ENCODE measurements around the gene SUCLG2.

DNA sequence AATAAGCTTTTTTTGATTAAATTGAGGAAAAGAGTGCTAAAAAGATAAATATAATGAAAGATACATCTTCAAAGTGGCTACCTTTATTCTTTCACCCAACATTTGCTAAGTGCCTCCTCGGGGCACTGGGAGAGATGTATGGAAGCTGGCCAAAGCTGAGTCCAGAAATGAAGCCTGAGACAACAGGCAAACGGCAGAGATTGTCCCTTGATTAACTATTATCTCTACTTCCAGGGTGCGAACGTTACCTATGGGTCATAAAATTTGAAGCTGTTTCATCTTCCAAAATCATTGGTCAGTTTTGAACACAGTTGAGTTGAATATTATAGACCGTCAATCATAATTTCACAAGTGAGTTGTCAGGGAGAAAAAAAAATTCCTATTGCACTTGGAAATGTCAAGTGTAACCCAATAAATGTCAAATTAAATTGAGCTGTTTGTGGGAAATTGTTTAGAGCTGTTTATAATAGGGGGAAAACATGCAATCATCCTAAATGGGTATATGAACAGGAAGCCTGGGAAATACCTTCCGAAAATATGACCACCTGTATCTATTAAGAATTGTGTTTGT is 73.9 kb downstream of the SUCLG2 start:
- TF ChIP-seq, protein P1, sequence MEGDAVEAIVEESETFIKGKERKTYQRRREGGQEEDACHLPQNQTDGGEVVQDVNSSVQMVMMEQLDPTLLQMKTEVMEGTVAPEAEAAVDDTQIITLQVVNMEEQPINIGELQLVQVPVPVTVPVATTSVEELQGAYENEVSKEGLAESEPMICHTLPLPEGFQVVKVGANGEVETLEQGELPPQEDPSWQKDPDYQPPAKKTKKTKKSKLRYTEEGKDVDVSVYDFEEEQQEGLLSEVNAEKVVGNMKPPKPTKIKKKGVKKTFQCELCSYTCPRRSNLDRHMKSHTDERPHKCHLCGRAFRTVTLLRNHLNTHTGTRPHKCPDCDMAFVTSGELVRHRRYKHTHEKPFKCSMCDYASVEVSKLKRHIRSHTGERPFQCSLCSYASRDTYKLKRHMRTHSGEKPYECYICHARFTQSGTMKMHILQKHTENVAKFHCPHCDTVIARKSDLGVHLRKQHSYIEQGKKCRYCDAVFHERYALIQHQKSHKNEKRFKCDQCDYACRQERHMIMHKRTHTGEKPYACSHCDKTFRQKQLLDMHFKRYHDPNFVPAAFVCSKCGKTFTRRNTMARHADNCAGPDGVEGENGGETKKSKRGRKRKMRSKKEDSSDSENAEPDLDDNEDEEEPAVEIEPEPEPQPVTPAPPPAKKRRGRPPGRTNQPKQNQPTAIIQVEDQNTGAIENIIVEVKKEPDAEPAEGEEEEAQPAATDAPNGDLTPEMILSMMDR (IDR thresholded peaks at IDR 0.05), result no peak
- TF ChIP-seq POLR2A (IDR thresholded peaks at IDR 0.05) (no peak), POLR2AphosphoS5 (IDR thresholded peaks at IDR 0.05) (no peak)
